OCI-LY1 (cell line): ENCODE data around the gene MARK4.

Experiments used
- EZH2 ChIP-seq: fragments of 200-600 bp; sonication (generic), shearing (Covaris generic); IDR thresholded peaks from 2 replicates; pipeline ENCODE4 v1.8.0; 2017; ENCODE audit warnings: borderline replicate concordance, mixed run types, mild to moderate bottlenecking, antibody characterized with exemption, low read length, moderate library complexity, mixed read lengths
- TF ChIP-seq, protein P1 (sequence below): fragments of 200-600 bp; sonication (generic), shearing (Covaris generic); IDR thresholded peaks from 2 replicates; pipeline ENCODE4 v1.5.1; 2017; ENCODE audit warnings: mild to moderate bottlenecking, antibody characterized with exemption, low read length, moderate library complexity, mixed read lengths

GRCh38 chr19:45340232-45340898, 89.3 kb downstream of the MARK4 start, which contains the start of gene KLC3:
- TF ChIP-seq, protein P1, sequence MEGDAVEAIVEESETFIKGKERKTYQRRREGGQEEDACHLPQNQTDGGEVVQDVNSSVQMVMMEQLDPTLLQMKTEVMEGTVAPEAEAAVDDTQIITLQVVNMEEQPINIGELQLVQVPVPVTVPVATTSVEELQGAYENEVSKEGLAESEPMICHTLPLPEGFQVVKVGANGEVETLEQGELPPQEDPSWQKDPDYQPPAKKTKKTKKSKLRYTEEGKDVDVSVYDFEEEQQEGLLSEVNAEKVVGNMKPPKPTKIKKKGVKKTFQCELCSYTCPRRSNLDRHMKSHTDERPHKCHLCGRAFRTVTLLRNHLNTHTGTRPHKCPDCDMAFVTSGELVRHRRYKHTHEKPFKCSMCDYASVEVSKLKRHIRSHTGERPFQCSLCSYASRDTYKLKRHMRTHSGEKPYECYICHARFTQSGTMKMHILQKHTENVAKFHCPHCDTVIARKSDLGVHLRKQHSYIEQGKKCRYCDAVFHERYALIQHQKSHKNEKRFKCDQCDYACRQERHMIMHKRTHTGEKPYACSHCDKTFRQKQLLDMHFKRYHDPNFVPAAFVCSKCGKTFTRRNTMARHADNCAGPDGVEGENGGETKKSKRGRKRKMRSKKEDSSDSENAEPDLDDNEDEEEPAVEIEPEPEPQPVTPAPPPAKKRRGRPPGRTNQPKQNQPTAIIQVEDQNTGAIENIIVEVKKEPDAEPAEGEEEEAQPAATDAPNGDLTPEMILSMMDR: no peak
- TF ChIP-seq EZH2: no peak
